Measurements from ENCODE around the gene ZNF317.

The ZNF317 gene

GRCh38 chr19:9140159-9140874 lies at the start of gene ZNF317:
Gene ZNF317, plus strand, starts transcription at chr19:9140397. Its CDS starts 15,620 bp downstream, at chr19:9156017.
- DNase-seq, result peak; percentile 92

- DNase-seq, result no peak
Observed at GRCh38 chr19:9107375-9107774, 32.8 kb upstream of the ZNF317 start, which contains the start of gene OR7G2. Gene OR7G2, minus strand, starts transcription at chr19:9107475. Its CDS starts 4,232 bp downstream, at chr19:9103243.

- no peak for DNase-seq
Observed at GRCh38 chr19:9109959-9110358, 30.2 kb upstream of the ZNF317 start.

GRCh38 chr19:9115307-9115813 lies 24.8 kb upstream of the ZNF317 start, which contains the start of gene OR7G1:
Gene OR7G1, minus strand, starts transcription at chr19:9115763. Its CDS starts 0 bp downstream, at chr19:9115763.
- no peak for DNase-seq

- DNase-seq, result no peak
Observed at GRCh38 chr19:9116547-9116946, 23.6 kb upstream of the ZNF317 start.

- DNase-seq, result no peak
Observed at GRCh38 chr19:9126900-9127405, 13.2 kb upstream of the ZNF317 start, which contains the start of gene OR7G3. Gene OR7G3, minus strand, starts transcription at chr19:9126950. Its CDS starts 0 bp downstream, at chr19:9126950.

- no peak for DNase-seq
Observed at GRCh38 chr19:9128171-9128570, 12.0 kb upstream of the ZNF317 start.

- DNase-seq, result no peak
Observed at GRCh38 chr19:9130965-9131364, 9.2 kb upstream of the ZNF317 start.

- no peak for DNase-seq
Observed at GRCh38 chr19:9132422-9132821, 7.8 kb upstream of the ZNF317 start.

- DNase-seq, result no peak
Observed at GRCh38 chr19:9139609-9140158, 513 bp upstream of the ZNF317 start.

- DNase-seq, result no peak
Observed at GRCh38 chr19:9144920-9145319, 4.7 kb downstream of the ZNF317 start.

- DNase-seq, result no peak
Observed at GRCh38 chr19:9146882-9147281, 6.7 kb downstream of the ZNF317 start.

- DNase-seq, result no peak
Observed at GRCh38 chr19:9148697-9149096, 8.5 kb downstream of the ZNF317 start.

- DNase-seq, result no peak
Observed at GRCh38 chr19:9149997-9150396, 9.8 kb downstream of the ZNF317 start.

GRCh38 chr19:9150650-9151049 lies 10.5 kb downstream of the ZNF317 start:
- DNase-seq, result no peak

GRCh38 chr19:9151367-9151766 lies 11.2 kb downstream of the ZNF317 start:
- DNase-seq, result no peak

GRCh38 chr19:9155591-9155990 lies 15.4 kb downstream of the ZNF317 start:
- no peak for DNase-seq

- no peak for DNase-seq
Observed at GRCh38 chr19:9156304-9156703, 16.1 kb downstream of the ZNF317 start.

GRCh38 chr19:9159891-9160290 lies 19.7 kb downstream of the ZNF317 start:
- DNase-seq, result no peak

GRCh38 chr19:9161427-9161826 lies 21.2 kb downstream of the ZNF317 start:
- DNase-seq, result no peak

GRCh38 chr19:9165261-9165660 lies 25.1 kb downstream of the ZNF317 start:
- DNase-seq, result no peak

GRCh38 chr19:9166846-9167245 lies 26.6 kb downstream of the ZNF317 start:
- DNase-seq, result no peak

GRCh38 chr19:9171393-9171991 lies 31.3 kb downstream of the ZNF317 start:
- no peak for DNase-seq

GRCh38 chr19:9175326-9175725 lies 35.1 kb downstream of the ZNF317 start:
- DNase-seq, result no peak

Measured in CD4-positive, alpha-beta T cell treated with Interleukin-6 for 4 hours (primary cell).